ENCODE measurements around the gene ZNF346.

- TF ChIP-seq CTCF (IDR thresholded peaks at IDR 0.05; ENCODE audit: borderline replicate concordance, extremely low read depth, low read length, poor library complexity, severe bottlenecking), result no peak
- TF ChIP-seq EZH2 (IDR thresholded peaks at IDR 0.05; ENCODE audit: borderline replicate concordance, low read depth, low read length, severe bottlenecking), result no peak
These were observed 45.0 kb downstream of the ZNF346 start for GRCh38 chr5:177067503-177067902.
